Endothelial cell of umbilical vein (primary cell): ENCODE results near the gene RSRC1. TPM values are rescaled to one million over a fixed set of nuclear protein-coding genes. Genes with fewer than 3 reads are reported as not detected.

Source experiments
- BruUV-seq: library from RNA; stranded (reverse); fragments of 400-500 nt; replicated peaks from 2 replicates; lab custom pipeline; 2021; lab: Mats Ljungman, UMichigan
- CTCF ChIA-PET: fragments of 300-600, 350-600 bp; sonication (Branson Sonifier 250); formaldehyde crosslinking; loops from one replicate; lab custom pipeline; 2021; ENCODE audit warnings: antibody characterized with exemption, inconsistent platforms; lab: Charles Lee
- POLR2A ChIA-PET: fragments of 300-600, 350-600 bp; sonication (Branson Sonifier 250); formaldehyde crosslinking; loops from one replicate; lab custom pipeline; 2021; ENCODE audit warnings: antibody characterized with exemption, inconsistent platforms; lab: Charles Lee
- DNase-seq: peaks from one replicate; pipeline ENCODE4 v3.0.0-alpha.2; 2011; ENCODE audit warnings: low read depth, low spot score
- FAIRE-seq: peaks from 2 replicates; lab custom pipeline; 2011; peaks lifted over from hg19 to GRCh38; lab: Jason Lieb, UNC
- H2AFZ ChIP-seq: 2 replicates; pipeline ENCODE4 v1.6.0; 2012; ENCODE audit warnings: low read depth, low read length, control low read depth, inconsistent platforms
- H3K27ac ChIP-seq: 2 replicates; pipeline ENCODE4 v1.5.1; 2011; ENCODE audit warnings: low read depth, mild to moderate bottlenecking, control low read depth, low read length, moderate library complexity; ENCODE audit not compliant: insufficient read depth
- H3K27me3 ChIP-seq, 2 experiments: 2 replicates each; pipeline versions ENCODE4 v1.6.0 to v1.6.1; 2011; ENCODE audit warnings: low read length in 2 of 2, mixed read lengths in 1 of 2; ENCODE audit not compliant: control insufficient read depth in 2 of 2, insufficient read depth in 2 of 2
- H3K36me3 ChIP-seq, 2 experiments: 2 replicates in 1 of 2; 3 replicates in 1 of 2; pipeline ENCODE4 v1.5.1; 2011; ENCODE audit warnings: low read length in 2 of 2, mild to moderate bottlenecking in 1 of 2, moderate library complexity in 1 of 2; ENCODE audit not compliant: control insufficient read depth in 2 of 2, insufficient read depth in 2 of 2; ENCODE audit errors: extremely low read depth in 1 of 2
- H3K4me1 ChIP-seq: 3 replicates; pipeline ENCODE4 v1.5.1; 2011; ENCODE audit warnings: mild to moderate bottlenecking, low read length; ENCODE audit not compliant: control insufficient read depth, insufficient read depth; ENCODE audit errors: extremely low read depth
- H3K4me2 ChIP-seq: 2 replicates; pipeline ENCODE4 v1.6.1; 2011; ENCODE audit warnings: low read length, control low read depth, mixed read lengths; ENCODE audit not compliant: insufficient read depth
- H3K4me3 ChIP-seq, 3 experiments: fragments of 200-600 bp in 1 of 3; sonication (generic), shearing (Covaris generic) in 1 of 3; replicated peaks in 1 of 3; 2 replicates each; pipeline ENCODE4 v1.5.1; 2011 to 2016; ENCODE audit warnings: control low read depth in 3 of 3, low read length in 3 of 3, mild to moderate bottlenecking in 2 of 3, inconsistent platforms in 1 of 3, low read depth in 1 of 3, moderate library complexity in 1 of 3; ENCODE audit not compliant: insufficient read depth in 1 of 3
- H3K79me2 ChIP-seq: 2 replicates; pipeline ENCODE4 v1.6.0; 2012; ENCODE audit warnings: low read length, inconsistent platforms; ENCODE audit not compliant: control insufficient read depth, insufficient read depth
- H3K9ac ChIP-seq: replicated peaks from 2 replicates; pipeline ENCODE3; 2011; ENCODE audit warnings: low read length, control low read depth; ENCODE audit not compliant: insufficient read depth; ENCODE audit errors: extremely low read depth
- H3K9me1 ChIP-seq: replicated peaks from 3 replicates; pipeline ENCODE4 v1.6.0; 2011; ENCODE audit warnings: mild to moderate bottlenecking, low read length; ENCODE audit not compliant: control insufficient read depth, insufficient read depth; ENCODE audit errors: extremely low read depth
- H3K9me3 ChIP-seq: replicated peaks from 2 replicates; pipeline ENCODE4 v1.5.1; 2012; ENCODE audit warnings: low read length, inconsistent platforms; ENCODE audit not compliant: control insufficient read depth, insufficient read depth
- H4K20me1 ChIP-seq: replicated peaks from 2 replicates; pipeline ENCODE3; 2011; ENCODE audit warnings: mild to moderate bottlenecking, low read length; ENCODE audit not compliant: control insufficient read depth, insufficient read depth; ENCODE audit errors: extremely low read depth
- EZH2 ChIP-seq: IDR thresholded peaks from 2 replicates; pipeline ENCODE4 v1.6.1; 2012; ENCODE audit warnings: borderline replicate concordance, low read depth, mild to moderate bottlenecking, moderate library complexity, low read length, inconsistent platforms; ENCODE audit not compliant: severe bottlenecking
- FOS ChIP-seq: IDR thresholded peaks from 2 replicates; pipeline ENCODE4 v1.6.1; 2011; ENCODE audit warnings: mild to moderate bottlenecking, low read length, moderate library complexity, borderline replicate concordance; ENCODE audit not compliant: insufficient read depth
- GATA2 ChIP-seq: IDR thresholded peaks from 2 replicates; pipeline ENCODE4 v1.7.0; 2011; ENCODE audit warnings: low read depth, mild to moderate bottlenecking, moderate library complexity, mixed read lengths, low read length; ENCODE audit not compliant: insufficient read length, insufficient read depth
- JUN ChIP-seq: IDR thresholded peaks from 2 replicates; pipeline ENCODE4 v1.6.1; 2011; ENCODE audit warnings: borderline replicate concordance, low read depth; ENCODE audit not compliant: insufficient read length, insufficient read depth
- MAX ChIP-seq: IDR thresholded peaks from 2 replicates; pipeline ENCODE4 v1.6.1; 2011; ENCODE audit not compliant: insufficient read depth, insufficient read length
- MYC ChIP-seq: IDR thresholded peaks from one replicate; pipeline ENCODE4 v1.6.1; 2011; ENCODE audit warnings: mild to moderate bottlenecking, low read depth, low read length
- POLR2A ChIP-seq: IDR thresholded peaks from 2 replicates; pipeline ENCODE4 v1.6.1; 2012; ENCODE audit warnings: low read depth, mild to moderate bottlenecking, control low read depth, low read length
- POLR2AphosphoS5 ChIP-seq: IDR thresholded peaks from 2 replicates; pipeline ENCODE4 v1.6.1; 2012; ENCODE audit warnings: low read depth, mild to moderate bottlenecking, control low read depth, low read length, moderate library complexity; ENCODE audit not compliant: insufficient read depth
- dilution Hi-C: fragments of 300-500 bp; cut with MboI; formaldehyde crosslinking; loops from one replicate; pipeline ENCODE4 v1.15.0; 2019; ENCODE audit warnings: low sequenced_read_pairs; ENCODE audit not compliant: extremely low pct_ligation_motif_present
- intact Hi-C: fragments of 100-400 bp; cut with micrococcal nuclease; formaldehyde crosslinking; loops from one replicate; pipeline ENCODE4 v1.10.0; 2022
- polyA plus RNA-seq, 4 experiments: library from polyadenylated mRNA; depleted of rRNA in 3 of 4; stranded (reverse) in 3 of 4; unstranded in 1 of 4; fragments of >200 nt; gene quantifications; 2 replicates each; pipeline versions ENCODE4 v1.2.1 to v1.2.3, GENCODE V29; 2011 to 2012; ENCODE audit warnings: missing spikeins in 1 of 4
- total RNA-seq: library from RNA; stranded (reverse); gene quantifications from 2 replicates; pipeline ENCODE4 v1.2.3, GENCODE V29; 2021
- TF ChIP-seq, protein P1 (sequence below), 2 donors: IDR thresholded peaks; 1 replicate in 1 of 2; 2 replicates in 1 of 2; pipeline ENCODE4 v1.5.1; 2011; ENCODE audit warnings: low read length in 2 of 2, mild to moderate bottlenecking in 2 of 2, moderate library complexity in 2 of 2, control low read depth in 1 of 2, inconsistent platforms in 1 of 2, low read depth in 1 of 2; ENCODE audit not compliant: insufficient read depth in 1 of 2; ENCODE audit errors: extremely low read depth in 1 of 2

The RSRC1 gene
- total and polyA plus RNA-seq, 2 donors (not counting 3 experiments of a cell fraction or from before 2014, with no cell fraction given), result 1.8 to 25.4 TPM

- no peak overlapping the region for H3K27ac ChIP-seq
- POLR2A ChIA-PET, result no interaction called here
These were observed 430.2 kb downstream of the RSRC1 start for GRCh38 chr3:158540066-158540465.

More at GRCh38 chr3:158540066-158540465, 430.2 kb downstream of the RSRC1 start:
- no TSS peak for BruUV-seq
- H3K4me2 ChIP-seq, result no peak overlapping the region
- dilution Hi-C loops, result no loop called here
- H3K36me3 ChIP-seq, result no peaks in the 10 kb centered on the region
- peak overlapping the region; percentile 87 for H2AFZ ChIP-seq
- H3K4me1 ChIP-seq, result no peaks in the 10 kb centered on the region
- H3K9me3 ChIP-seq, result no peaks in the 10 kb centered on the region
- intact Hi-C loops, result no loop called here
- no peak overlapping the region for H3K4me3 ChIP-seq
- DNase-seq (no peak), FAIRE-seq (no peak)
- TF ChIP-seq MAX (no peak), POLR2AphosphoS5 (no peak), GATA2 (no peak), POLR2A (no peak), MYC (no peak), JUN (no peak), FOS (no peak), EZH2 (no peak)
- TF ChIP-seq, protein P1, sequence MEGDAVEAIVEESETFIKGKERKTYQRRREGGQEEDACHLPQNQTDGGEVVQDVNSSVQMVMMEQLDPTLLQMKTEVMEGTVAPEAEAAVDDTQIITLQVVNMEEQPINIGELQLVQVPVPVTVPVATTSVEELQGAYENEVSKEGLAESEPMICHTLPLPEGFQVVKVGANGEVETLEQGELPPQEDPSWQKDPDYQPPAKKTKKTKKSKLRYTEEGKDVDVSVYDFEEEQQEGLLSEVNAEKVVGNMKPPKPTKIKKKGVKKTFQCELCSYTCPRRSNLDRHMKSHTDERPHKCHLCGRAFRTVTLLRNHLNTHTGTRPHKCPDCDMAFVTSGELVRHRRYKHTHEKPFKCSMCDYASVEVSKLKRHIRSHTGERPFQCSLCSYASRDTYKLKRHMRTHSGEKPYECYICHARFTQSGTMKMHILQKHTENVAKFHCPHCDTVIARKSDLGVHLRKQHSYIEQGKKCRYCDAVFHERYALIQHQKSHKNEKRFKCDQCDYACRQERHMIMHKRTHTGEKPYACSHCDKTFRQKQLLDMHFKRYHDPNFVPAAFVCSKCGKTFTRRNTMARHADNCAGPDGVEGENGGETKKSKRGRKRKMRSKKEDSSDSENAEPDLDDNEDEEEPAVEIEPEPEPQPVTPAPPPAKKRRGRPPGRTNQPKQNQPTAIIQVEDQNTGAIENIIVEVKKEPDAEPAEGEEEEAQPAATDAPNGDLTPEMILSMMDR (IDR thresholded peaks at IDR 0.05; ENCODE audit: extremely low read depth in 1 of 2, insufficient read depth in 1 of 2, low read depth in 1 of 2, low read length in 2 of 2), result no peak
- H3K79me2 ChIP-seq, result no peaks in the 10 kb centered on the region
- H3K9ac ChIP-seq, result no peak overlapping the region
- no peaks in the 10 kb centered on the region for H3K27me3 ChIP-seq
- H3K9me1 ChIP-seq, result no peaks in the 10 kb centered on the region
- CTCF ChIA-PET, result interaction anchor here (0.7 to 4.1 kb wide), 15 partner anchors 8 to 975 kb away, joined by 3 to 40 read pairs (median 5); partner anchors contain the start of genes GFM1 and MLF1
- H4K20me1 ChIP-seq, result no peaks in the 10 kb centered on the region
